GM12878 (cell line): ENCODE results near the gene LST1. TPM values are rescaled to one million over a fixed set of nuclear protein-coding genes. Genes with fewer than 3 reads are reported as not detected.

Experiments used
- FOXM1 ChIP-seq: IDR thresholded peaks from 2 replicates; pipeline ENCODE4 v1.6.1; 2012; ENCODE audit warnings: low read depth, mild to moderate bottlenecking, inconsistent platforms, low read length, moderate library complexity
- HDAC6 ChIP-seq: fragments of 200-600 bp; sonication (generic); IDR thresholded peaks from one replicate; pipeline ENCODE4 v1.8.0; 2017; ENCODE audit warnings: antibody characterized with exemption; ENCODE audit not compliant: unreplicated experiment
- MXI1 ChIP-seq: fragments of 150-350 bp; IDR thresholded peaks from 2 replicates; pipeline ENCODE4 v1.6.1; 2011; ENCODE audit warnings: low read depth, mild to moderate bottlenecking, inconsistent platforms, low read length, improper control_type of control experiment
- NFIC ChIP-seq: IDR thresholded peaks from 2 replicates; pipeline ENCODE4 v1.6.1; 2012; ENCODE audit warnings: low read depth, mild to moderate bottlenecking, inconsistent platforms, low read length, moderate library complexity
- NR2C2 ChIP-seq: IDR thresholded peaks from 2 replicates; pipeline ENCODE4 v1.6.1; 2011; ENCODE audit warnings: borderline replicate concordance, low read depth; ENCODE audit not compliant: control insufficient read depth, insufficient read length
- PAX5 ChIP-seq: IDR thresholded peaks from 2 replicates; pipeline ENCODE4 v1.6.1; 2011; ENCODE audit warnings: low read depth, low read length, borderline replicate concordance
- WRNIP1 ChIP-seq: IDR thresholded peaks from 2 replicates; pipeline ENCODE4 v1.6.1; 2011; ENCODE audit warnings: low read depth, low read length, improper control_type of control experiment, borderline replicate concordance
- polyA plus RNA-seq, 11 experiments: library from polyadenylated mRNA; depleted of rRNA in 4 of 11; unstranded in 6 of 11; stranded (reverse) in 5 of 11; fragments of >200 nt; fragmentation: Nextera tagmentation in 4 of 11; fragmentation: Illumina TruSeq in 1 of 11; extraction: Ambion mirVana in 4 of 11; extraction: Trizol in 1 of 11; gene quantifications; 1 replicate in 1 of 11; 2 replicates in 10 of 11; pipeline versions ENCODE4 v1.2.1 to v1.2.3, GENCODE V29; 2011 to 2016; ENCODE audit warnings: inconsistent platforms in 2 of 11, missing spikeins in 2 of 11, low read depth in 1 of 11
- total RNA-seq, 4 experiments: library from RNA; depleted of rRNA in 3 of 4; stranded (reverse); fragments of >200 nt in 3 of 4; fragmentation: Illumina TruSeq in 1 of 4; extraction: Trizol in 1 of 4; gene quantifications; 2 replicates each; pipeline versions ENCODE4 v1.2.1 to v1.2.3, GENCODE V29; 2013 to 2021
- TF ChIP-seq, protein P1 (sequence below): fragments of 450-650 bp; IDR thresholded peaks from 2 replicates; pipeline ENCODE4 v1.6.1; 2017; ENCODE audit warnings: low read depth, mild to moderate bottlenecking, moderate library complexity
- TF ChIP-seq, protein P2 (sequence below): IDR thresholded peaks from 2 replicates; pipeline ENCODE4 v1.6.1; 2012; ENCODE audit warnings: mild to moderate bottlenecking, low read depth, low read length
- TF ChIP-seq, protein P3 (sequence below): IDR thresholded peaks from 2 replicates; pipeline ENCODE4 v1.6.1; 2011; ENCODE audit warnings: low read depth, mild to moderate bottlenecking, low read length, moderate library complexity, borderline replicate concordance; ENCODE audit errors: extremely low read depth
- TF ChIP-seq, protein P4 (sequence below): fragments of 450-650 bp; IDR thresholded peaks from 2 replicates; pipeline ENCODE4 v1.6.1; 2016; ENCODE audit warnings: mild to moderate bottlenecking
- TF ChIP-seq, protein P5 (sequence below): fragments of 450-650 bp; conservative IDR thresholded peaks from 2 replicates; pipeline ENCODE4 v1.6.1; 2017; ENCODE audit warnings: mild to moderate bottlenecking, moderate library complexity
- TF ChIP-seq, protein P6 (sequence below): fragments of 450-650 bp; IDR thresholded peaks from 2 replicates; pipeline ENCODE4 v1.6.1; 2016; ENCODE audit warnings: mild to moderate bottlenecking, moderate library complexity, borderline replicate concordance

LST1 gene
- total and polyA plus RNA-seq, 10 of the 15 experiments (the other 5 are each of a cell fraction or from before 2014, with no cell fraction given): 4.1 to 35.5 (median 16.4) TPM

DNA sequence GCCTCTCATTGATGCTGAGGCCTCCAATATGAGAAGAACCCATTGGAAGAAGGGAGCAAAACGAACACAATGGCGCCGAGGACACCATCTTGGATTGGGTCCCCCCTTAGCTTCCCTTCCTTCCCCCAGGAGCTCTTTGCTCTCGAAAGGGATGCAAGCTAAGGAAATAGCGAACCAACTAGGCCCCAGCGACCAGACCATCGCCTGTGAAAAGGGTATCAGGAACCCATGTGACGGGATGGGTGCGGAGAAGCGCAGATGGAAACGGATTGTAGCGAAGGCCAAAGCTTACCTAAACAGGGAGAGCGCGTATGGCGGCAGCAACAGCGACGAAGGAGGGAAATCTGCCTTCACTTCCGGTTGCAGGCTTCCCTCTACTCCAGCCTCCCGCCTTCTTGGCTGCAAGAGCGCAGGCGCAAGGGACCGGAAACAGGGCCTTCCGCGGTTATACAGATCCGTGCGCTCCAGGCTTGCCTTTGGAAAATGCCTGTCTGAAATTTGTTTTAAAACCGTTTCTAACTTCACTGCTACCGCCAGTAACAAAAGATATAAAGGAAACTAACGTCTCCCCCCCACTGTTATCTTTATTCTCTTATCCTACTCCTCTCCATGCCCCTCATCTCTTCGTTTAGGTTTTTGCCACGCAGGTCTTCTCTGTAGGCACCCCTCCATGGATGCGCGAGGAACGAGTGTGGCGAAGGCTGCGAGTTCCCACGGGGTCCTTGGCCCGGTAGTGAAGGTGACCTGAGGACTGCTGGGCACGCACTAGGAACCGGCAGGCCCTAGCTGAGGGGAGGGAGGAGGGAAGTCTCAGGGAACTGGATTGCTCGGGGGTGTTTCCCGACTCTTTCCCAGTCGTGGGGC lies 44.2 kb upstream of the LST1 start, which contains the start of gene DDX39B (continued):
- TF ChIP-seq, protein P1, sequence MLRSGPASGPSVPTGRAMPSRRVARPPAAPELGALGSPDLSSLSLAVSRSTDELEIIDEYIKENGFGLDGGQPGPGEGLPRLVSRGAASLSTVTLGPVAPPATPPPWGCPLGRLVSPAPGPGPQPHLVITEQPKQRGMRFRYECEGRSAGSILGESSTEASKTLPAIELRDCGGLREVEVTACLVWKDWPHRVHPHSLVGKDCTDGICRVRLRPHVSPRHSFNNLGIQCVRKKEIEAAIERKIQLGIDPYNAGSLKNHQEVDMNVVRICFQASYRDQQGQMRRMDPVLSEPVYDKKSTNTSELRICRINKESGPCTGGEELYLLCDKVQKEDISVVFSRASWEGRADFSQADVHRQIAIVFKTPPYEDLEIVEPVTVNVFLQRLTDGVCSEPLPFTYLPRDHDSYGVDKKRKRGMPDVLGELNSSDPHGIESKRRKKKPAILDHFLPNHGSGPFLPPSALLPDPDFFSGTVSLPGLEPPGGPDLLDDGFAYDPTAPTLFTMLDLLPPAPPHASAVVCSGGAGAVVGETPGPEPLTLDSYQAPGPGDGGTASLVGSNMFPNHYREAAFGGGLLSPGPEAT: peak; percentile 94
- TF ChIP-seq, protein P2, sequence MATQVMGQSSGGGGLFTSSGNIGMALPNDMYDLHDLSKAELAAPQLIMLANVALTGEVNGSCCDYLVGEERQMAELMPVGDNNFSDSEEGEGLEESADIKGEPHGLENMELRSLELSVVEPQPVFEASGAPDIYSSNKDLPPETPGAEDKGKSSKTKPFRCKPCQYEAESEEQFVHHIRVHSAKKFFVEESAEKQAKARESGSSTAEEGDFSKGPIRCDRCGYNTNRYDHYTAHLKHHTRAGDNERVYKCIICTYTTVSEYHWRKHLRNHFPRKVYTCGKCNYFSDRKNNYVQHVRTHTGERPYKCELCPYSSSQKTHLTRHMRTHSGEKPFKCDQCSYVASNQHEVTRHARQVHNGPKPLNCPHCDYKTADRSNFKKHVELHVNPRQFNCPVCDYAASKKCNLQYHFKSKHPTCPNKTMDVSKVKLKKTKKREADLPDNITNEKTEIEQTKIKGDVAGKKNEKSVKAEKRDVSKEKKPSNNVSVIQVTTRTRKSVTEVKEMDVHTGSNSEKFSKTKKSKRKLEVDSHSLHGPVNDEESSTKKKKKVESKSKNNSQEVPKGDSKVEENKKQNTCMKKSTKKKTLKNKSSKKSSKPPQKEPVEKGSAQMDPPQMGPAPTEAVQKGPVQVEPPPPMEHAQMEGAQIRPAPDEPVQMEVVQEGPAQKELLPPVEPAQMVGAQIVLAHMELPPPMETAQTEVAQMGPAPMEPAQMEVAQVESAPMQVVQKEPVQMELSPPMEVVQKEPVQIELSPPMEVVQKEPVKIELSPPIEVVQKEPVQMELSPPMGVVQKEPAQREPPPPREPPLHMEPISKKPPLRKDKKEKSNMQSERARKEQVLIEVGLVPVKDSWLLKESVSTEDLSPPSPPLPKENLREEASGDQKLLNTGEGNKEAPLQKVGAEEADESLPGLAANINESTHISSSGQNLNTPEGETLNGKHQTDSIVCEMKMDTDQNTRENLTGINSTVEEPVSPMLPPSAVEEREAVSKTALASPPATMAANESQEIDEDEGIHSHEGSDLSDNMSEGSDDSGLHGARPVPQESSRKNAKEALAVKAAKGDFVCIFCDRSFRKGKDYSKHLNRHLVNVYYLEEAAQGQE: peak; percentile 61
- TF ChIP-seq NR2C2 (no peak), NFIC (peak; percentile 51; the same call in 1 of the 2 replicates), HDAC6 (peak; percentile 49), MXI1 (peak; percentile 55), PAX5 (0 out of 2 replicates have a peak, but pooled peaks have one; percentile 11), FOXM1 (no peak; the same call in 1 of the 2 replicates), WRNIP1 (no peak; the same call in 1 of the 2 replicates)
- TF ChIP-seq, protein P3, sequence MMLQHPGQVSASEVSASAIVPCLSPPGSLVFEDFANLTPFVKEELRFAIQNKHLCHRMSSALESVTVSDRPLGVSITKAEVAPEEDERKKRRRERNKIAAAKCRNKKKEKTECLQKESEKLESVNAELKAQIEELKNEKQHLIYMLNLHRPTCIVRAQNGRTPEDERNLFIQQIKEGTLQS: peak; percentile 27; the same call in 1 of the 2 replicates
- TF ChIP-seq, protein P4, sequence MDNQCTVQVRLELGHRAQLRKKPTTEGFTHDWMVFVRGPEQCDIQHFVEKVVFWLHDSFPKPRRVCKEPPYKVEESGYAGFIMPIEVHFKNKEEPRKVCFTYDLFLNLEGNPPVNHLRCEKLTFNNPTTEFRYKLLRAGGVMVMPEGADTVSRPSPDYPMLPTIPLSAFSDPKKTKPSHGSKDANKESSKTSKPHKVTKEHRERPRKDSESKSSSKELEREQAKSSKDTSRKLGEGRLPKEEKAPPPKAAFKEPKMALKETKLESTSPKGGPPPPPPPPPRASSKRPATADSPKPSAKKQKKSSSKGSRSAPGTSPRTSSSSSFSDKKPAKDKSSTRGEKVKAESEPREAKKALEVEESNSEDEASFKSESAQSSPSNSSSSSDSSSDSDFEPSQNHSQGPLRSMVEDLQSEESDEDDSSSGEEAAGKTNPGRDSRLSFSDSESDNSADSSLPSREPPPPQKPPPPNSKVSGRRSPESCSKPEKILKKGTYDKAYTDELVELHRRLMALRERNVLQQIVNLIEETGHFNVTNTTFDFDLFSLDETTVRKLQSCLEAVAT: peak; percentile 98
- TF ChIP-seq, protein P5, sequence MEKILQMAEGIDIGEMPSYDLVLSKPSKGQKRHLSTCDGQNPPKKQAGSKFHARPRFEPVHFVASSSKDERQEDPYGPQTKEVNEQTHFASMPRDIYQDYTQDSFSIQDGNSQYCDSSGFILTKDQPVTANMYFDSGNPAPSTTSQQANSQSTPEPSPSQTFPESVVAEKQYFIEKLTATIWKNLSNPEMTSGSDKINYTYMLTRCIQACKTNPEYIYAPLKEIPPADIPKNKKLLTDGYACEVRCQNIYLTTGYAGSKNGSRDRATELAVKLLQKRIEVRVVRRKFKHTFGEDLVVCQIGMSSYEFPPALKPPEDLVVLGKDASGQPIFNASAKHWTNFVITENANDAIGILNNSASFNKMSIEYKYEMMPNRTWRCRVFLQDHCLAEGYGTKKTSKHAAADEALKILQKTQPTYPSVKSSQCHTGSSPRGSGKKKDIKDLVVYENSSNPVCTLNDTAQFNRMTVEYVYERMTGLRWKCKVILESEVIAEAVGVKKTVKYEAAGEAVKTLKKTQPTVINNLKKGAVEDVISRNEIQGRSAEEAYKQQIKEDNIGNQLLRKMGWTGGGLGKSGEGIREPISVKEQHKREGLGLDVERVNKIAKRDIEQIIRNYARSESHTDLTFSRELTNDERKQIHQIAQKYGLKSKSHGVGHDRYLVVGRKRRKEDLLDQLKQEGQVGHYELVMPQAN: no peak; the same call in none of the 2 replicates
- TF ChIP-seq, protein P6, sequence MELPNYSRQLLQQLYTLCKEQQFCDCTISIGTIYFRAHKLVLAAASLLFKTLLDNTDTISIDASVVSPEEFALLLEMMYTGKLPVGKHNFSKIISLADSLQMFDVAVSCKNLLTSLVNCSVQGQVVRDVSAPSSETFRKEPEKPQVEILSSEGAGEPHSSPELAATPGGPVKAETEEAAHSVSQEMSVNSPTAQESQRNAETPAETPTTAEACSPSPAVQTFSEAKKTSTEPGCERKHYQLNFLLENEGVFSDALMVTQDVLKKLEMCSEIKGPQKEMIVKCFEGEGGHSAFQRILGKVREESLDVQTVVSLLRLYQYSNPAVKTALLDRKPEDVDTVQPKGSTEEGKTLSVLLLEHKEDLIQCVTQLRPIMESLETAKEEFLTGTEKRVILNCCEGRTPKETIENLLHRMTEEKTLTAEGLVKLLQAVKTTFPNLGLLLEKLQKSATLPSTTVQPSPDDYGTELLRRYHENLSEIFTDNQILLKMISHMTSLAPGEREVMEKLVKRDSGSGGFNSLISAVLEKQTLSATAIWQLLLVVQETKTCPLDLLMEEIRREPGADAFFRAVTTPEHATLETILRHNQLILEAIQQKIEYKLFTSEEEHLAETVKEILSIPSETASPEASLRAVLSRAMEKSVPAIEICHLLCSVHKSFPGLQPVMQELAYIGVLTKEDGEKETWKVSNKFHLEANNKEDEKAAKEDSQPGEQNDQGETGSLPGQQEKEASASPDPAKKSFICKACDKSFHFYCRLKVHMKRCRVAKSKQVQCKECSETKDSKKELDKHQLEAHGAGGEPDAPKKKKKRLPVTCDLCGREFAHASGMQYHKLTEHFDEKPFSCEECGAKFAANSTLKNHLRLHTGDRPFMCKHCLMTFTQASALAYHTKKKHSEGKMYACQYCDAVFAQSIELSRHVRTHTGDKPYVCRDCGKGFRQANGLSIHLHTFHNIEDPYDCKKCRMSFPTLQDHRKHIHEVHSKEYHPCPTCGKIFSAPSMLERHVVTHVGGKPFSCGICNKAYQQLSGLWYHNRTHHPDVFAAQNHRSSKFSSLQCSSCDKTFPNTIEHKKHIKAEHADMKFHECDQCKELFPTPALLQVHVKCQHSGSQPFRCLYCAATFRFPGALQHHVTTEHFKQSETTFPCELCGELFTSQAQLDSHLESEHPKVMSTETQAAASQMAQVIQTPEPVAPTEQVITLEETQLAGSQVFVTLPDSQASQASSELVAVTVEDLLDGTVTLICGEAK: peak; percentile 90
